NB4 (cell line): ENCODE data around the gene KRTAP9-6.

ENCODE experiments used
- POLR2A ChIP-seq: IDR thresholded peaks from 2 replicates; pipeline ENCODE4 v1.6.1; 2011; ENCODE audit warnings: mild to moderate bottlenecking; ENCODE audit not compliant: insufficient read length; ENCODE audit errors: extremely low read depth
- TF ChIP-seq, protein P1 (sequence below): IDR thresholded peaks from one replicate; pipeline ENCODE4 v1.5.1; 2012; ENCODE audit warnings: low read depth, low read length

DNA sequence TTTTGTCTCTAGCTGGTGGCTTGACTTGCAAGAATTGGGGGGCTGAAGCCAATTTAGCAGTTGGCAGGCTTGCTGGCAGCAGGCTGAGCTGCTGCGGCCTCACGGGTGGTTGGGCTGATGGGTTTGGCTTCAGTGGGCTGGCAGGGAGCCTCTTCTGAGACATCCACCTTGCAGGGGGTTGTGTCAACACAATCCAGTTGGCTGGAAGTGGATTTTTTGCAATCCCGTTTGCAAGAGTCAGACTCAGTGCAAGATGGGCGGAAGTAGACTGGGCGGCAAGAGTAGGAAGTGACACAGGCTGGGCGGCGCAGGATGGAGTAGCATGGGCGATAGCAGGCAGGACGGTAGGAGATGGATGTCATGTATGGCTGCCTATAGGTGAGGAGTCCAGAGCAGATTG is 42.5 kb downstream of the KRTAP9-6 start:
- no peak for TF ChIP-seq POLR2A
- TF ChIP-seq, protein P1, sequence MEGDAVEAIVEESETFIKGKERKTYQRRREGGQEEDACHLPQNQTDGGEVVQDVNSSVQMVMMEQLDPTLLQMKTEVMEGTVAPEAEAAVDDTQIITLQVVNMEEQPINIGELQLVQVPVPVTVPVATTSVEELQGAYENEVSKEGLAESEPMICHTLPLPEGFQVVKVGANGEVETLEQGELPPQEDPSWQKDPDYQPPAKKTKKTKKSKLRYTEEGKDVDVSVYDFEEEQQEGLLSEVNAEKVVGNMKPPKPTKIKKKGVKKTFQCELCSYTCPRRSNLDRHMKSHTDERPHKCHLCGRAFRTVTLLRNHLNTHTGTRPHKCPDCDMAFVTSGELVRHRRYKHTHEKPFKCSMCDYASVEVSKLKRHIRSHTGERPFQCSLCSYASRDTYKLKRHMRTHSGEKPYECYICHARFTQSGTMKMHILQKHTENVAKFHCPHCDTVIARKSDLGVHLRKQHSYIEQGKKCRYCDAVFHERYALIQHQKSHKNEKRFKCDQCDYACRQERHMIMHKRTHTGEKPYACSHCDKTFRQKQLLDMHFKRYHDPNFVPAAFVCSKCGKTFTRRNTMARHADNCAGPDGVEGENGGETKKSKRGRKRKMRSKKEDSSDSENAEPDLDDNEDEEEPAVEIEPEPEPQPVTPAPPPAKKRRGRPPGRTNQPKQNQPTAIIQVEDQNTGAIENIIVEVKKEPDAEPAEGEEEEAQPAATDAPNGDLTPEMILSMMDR: no peak
